ENCODE data around the gene APOBEC3G.

Gene APOBEC3G

DNA sequence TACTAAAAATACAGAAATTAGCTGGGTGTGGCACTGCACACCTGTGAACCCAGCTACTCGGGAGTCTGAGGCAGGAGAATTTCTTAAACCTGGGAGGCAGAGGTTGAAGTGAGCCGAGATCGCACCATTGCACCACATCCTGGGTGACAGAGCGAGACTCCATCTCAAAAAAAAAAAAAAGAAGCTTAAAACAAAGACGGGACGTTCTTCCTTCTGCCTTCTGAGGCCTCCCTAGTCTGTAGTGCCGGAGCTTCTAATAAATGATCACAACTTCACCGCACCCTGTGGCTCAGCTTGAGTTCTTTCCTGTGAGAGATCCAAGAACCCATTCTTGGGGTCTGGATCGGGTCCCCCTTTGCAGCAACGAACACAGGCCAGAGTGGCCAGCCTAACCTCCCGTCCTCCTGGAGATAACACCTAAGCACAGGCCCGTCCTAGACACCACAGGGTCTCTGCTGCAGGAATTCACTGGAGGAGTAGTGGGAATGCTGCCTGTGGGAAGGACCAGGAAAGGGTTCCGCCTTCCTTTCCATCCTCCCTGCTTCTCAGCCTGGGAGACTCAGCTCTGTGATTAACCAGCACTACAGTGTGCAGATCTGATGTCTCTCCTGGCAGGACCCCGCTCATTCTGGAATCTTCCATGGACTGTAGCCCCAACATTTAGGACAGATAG is 17.8 kb downstream of the APOBEC3G start:
- no peaks in the 10 kb centered on the region for H3K79me2 ChIP-seq (ENCODE audit: insufficient read depth, low read length)
- no peaks in the 10 kb centered on the region for H3K9me3 ChIP-seq (ENCODE audit: insufficient read depth, low read length, severe bottlenecking)
- H3K27me3 ChIP-seq (ENCODE audit: insufficient read depth, low read length, poor library complexity), result no peaks in the 10 kb centered on the region
- no peak overlapping the region for H3K4me2 ChIP-seq (ENCODE audit: insufficient read depth, low read length)
- H3K4me1 ChIP-seq (ENCODE audit: insufficient read depth, low read length), result peaks cover 22% of the 10 kb centered on the region
- no peak overlapping the region for H2AFZ ChIP-seq (ENCODE audit: low read depth, low read length)
- H3K27ac ChIP-seq (ENCODE audit: low read length), result no peak overlapping the region
- H3K4me3 ChIP-seq (ENCODE audit: low read depth in 1 of 2, low read length in 2 of 2), result no peak overlapping the region
- H3K9ac ChIP-seq (ENCODE audit: low read depth, low read length), result no peak overlapping the region
- TF ChIP-seq CTCF (IDR thresholded peaks at IDR 0.05; ENCODE audit: borderline replicate concordance, extremely low read depth, low read length, poor library complexity, severe bottlenecking), result no peak
- ATAC-seq (ENCODE audit: insufficient read depth, low read depth) (no peak), DNase-seq (no peak)
- H3K36me3 ChIP-seq (ENCODE audit: insufficient read depth, low read length), result no peaks in the 10 kb centered on the region
- no peaks in the 10 kb centered on the region for H4K20me1 ChIP-seq (ENCODE audit: insufficient read depth, low read length)

DNA sequence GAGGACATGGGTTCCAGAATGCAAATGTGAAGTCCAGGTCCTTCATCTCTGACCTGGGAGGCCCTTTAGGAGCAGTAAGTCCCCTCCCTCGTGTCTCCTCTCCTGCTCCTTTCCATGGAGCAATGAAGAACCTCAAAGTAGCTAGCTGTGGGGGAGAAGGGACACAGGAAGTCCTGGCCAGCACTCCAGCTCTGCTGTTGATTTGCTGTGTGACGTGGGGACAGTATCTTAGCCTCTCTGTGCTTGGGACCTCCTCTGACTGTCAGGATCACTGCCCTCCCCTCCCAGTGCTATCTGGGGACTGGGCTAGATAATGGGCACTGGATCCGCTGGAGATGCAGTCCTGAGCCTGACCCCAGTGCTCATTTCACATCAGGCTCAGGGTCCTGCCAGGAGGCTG is 18.9 kb downstream of the APOBEC3G start:
- H3K27me3 ChIP-seq (ENCODE audit: insufficient read depth, low read length, poor library complexity), result no peaks in the 10 kb centered on the region
- DNase-seq, result no peak
- no peak overlapping the region for H3K9ac ChIP-seq (ENCODE audit: low read depth, low read length)
- no peak overlapping the region for H3K27ac ChIP-seq (ENCODE audit: low read length)
- H2AFZ ChIP-seq (ENCODE audit: low read depth, low read length), result no peak overlapping the region
- TF ChIP-seq EZH2 (IDR thresholded peaks at IDR 0.05; ENCODE audit: borderline replicate concordance, low read depth, low read length, severe bottlenecking) (no peak), CTCF (IDR thresholded peaks at IDR 0.05; ENCODE audit: borderline replicate concordance, extremely low read depth, low read length, poor library complexity, severe bottlenecking) (no peak)
- H3K9me3 ChIP-seq (ENCODE audit: insufficient read depth, low read length, severe bottlenecking), result no peaks in the 10 kb centered on the region
- H3K79me2 ChIP-seq (ENCODE audit: insufficient read depth, low read length), result no peaks in the 10 kb centered on the region
- ATAC-seq (ENCODE audit: insufficient read depth, low read depth), result no peak
- H3K4me2 ChIP-seq (ENCODE audit: insufficient read depth, low read length), result no peak overlapping the region
- H3K36me3 ChIP-seq (ENCODE audit: insufficient read depth, low read length), result no peaks in the 10 kb centered on the region
- peaks cover 11% of the 10 kb centered on the region for H3K4me1 ChIP-seq (ENCODE audit: insufficient read depth, low read length)
- H4K20me1 ChIP-seq (ENCODE audit: insufficient read depth, low read length), result no peaks in the 10 kb centered on the region
- no peak overlapping the region for H3K4me3 ChIP-seq (ENCODE audit: low read depth in 1 of 2, low read length in 2 of 2)

DNA sequence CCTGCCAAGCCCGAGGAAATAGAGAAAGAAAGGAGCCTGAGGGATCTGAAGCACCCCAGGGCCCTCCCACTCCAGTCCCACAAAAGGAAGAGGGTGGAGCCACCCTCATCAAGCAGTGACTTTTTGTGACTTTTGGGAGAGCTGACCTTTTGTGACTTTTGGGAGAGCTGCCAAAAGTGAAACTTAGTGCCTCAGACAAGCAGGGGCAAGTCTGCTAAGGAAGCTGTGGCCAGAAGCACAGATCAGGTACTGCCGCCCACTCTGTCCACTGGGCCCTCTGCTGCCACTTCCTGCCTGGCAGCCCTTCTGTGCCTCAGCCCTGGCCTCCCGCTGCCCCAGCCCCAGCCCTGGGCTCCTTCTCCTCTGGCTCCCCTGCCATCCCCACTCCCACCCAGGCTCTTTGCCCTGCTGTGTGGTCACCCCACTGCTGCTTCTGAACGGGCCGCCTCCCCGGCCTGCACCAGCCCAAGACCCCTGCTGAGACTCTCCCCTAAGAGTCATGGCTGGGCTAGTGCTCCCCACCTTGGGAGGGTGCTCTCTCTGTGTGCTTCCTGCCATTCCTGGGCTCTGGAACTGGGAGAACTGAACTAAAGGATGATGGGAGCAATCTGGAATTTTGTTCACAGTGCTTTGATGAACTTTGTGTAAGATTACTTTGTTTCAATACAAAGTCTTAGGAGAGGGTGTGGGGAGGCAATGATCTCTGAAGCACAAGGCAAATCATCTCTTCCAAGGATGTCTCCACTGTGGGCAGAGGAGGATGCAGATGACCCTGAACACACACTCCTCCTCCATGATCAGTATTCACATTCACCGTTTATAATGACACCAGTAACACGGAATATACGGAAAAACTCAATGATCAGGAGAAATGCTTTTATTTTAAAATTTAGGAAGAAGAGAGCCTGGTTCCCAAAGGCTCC is 20.3 kb downstream of the APOBEC3G start, which contains the start of gene APOBEC3H:
APOBEC3H (plus strand) TSS at position 147 of the 923 bp plus-strand sequence. CDS start 3,035 bp downstream, outside the sequence.
- no peaks in the 10 kb centered on the region for H3K27me3 ChIP-seq (ENCODE audit: insufficient read depth, low read length, poor library complexity)
- no peak within 1 kb of the TSS for H3K4me3 ChIP-seq (ENCODE audit: low read depth in 1 of 2, low read length in 2 of 2)
- no peaks in the 10 kb centered on the region for H3K9me3 ChIP-seq (ENCODE audit: insufficient read depth, low read length, severe bottlenecking)
- H3K9ac ChIP-seq (ENCODE audit: low read depth, low read length), result no peak within 1 kb of the TSS
- 0 out of 2 replicates have a peak within 1 kb of the TSS, but pooled peaks have one; percentile 16 for H3K27ac ChIP-seq (ENCODE audit: low read length)
- ATAC-seq (ENCODE audit: insufficient read depth, low read depth), result peak; percentile 90
- H3K36me3 ChIP-seq (ENCODE audit: insufficient read depth, low read length), result no peaks in the 10 kb centered on the region
- H3K79me2 ChIP-seq (ENCODE audit: insufficient read depth, low read length), result no peaks in the 10 kb centered on the region
- TF ChIP-seq EZH2 (IDR thresholded peaks at IDR 0.05; ENCODE audit: borderline replicate concordance, low read depth, low read length, severe bottlenecking), result no peak
- TF ChIP-seq CTCF (IDR thresholded peaks at IDR 0.05; ENCODE audit: borderline replicate concordance, extremely low read depth, low read length, poor library complexity, severe bottlenecking), result no peak
- no peaks in the 10 kb centered on the region for H4K20me1 ChIP-seq (ENCODE audit: insufficient read depth, low read length)
- peak within 1 kb of the TSS; percentile 7; the same call in 1 of the 2 replicates for H3K4me2 ChIP-seq (ENCODE audit: insufficient read depth, low read length)
- H3K4me1 ChIP-seq (ENCODE audit: insufficient read depth, low read length), result peaks cover 10% of the 10 kb centered on the region
- H2AFZ ChIP-seq (ENCODE audit: low read depth, low read length), result peak within 1 kb of the TSS; percentile 25; the same call in 1 of the 2 replicates
- DNase-seq, result peak; percentile 63
